Measurements from ENCODE around the gene GLUL. TPM values are rescaled to one million over a fixed set of nuclear protein-coding genes. Genes with fewer than 3 reads are reported as not detected.

The GLUL gene
- 15.5 to 23.8 TPM (median 18.7 TPM) in 5 replicates for total RNA-seq (2022; extraction: Qiagen RNA extraction; ENCODE audit: low read depth)

DNA sequence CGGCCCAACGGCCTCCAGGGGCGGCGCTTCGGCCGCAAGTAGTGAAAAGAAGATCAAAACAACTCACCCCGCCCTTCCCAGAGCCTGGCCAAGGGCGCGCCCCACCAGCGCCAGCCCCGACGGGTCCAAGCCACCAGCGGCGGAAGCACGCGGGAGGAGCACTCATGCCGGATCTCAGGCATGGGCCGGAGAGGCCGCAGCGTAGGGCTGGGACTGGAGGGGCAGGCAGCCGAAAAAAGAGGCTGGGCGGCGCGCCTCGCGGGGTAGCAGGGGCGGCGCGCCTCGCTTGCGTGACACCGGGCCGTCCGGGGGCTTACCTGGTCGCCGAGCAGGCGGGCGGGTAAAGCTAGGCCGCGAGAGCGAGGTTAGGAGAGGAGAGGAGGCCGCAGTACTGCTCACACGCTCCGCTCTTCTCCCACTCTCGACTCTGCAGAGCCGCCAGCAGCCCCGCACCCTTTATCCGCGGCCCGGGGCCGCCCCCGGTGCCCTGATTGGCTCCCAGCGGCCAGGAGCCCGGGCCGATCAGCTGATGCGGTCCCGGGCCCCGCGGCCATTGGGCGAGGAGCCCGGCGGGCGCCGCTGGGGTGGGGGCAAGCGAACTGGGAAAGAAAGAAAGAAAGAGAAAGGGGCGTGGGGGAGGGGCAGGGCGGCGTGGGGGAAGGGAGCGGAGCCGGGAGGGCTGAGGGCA is at the start of gene GLUL:
TSS of gene GLUL (minus strand) at position 429 of the 688 bp plus-strand sequence. CDS start 3,053 bp downstream, outside the sequence.

DNA sequence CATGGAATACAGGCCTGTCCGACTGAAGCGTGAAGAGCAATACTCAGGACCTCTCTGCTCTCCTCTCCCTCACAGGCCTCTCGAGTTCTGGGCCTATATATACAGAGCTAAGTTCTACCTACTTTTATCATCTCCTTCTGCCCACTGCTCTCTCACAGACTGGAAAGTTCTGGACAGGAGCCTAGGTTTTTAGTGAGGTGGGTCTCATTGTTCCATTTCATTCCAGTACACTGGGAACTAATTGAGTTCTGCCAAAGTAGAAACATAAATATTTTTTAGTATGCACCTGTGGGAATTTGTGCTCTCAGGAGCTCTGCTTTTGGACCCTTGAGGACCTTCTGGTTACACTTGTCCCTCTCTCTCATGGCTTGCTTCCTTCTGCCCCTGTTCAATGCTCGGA is 9.0 kb upstream of the GLUL start, which contains the start of gene TEDDM1:
TSS of gene TEDDM1 (minus strand) at position 101 of the 400 bp plus-strand sequence. CDS start 182 bp downstream, outside the sequence.

Other genes starting within 250 kb of the GLUL start
- gene TEDDM1, start 8.9 kb upstream of the GLUL start, total RNA-seq (2022; extraction: Qiagen RNA extraction; ENCODE audit: low read depth), result not detected in 5 replicates
- gene RGSL1, start 58.4 kb upstream of the GLUL start, total RNA-seq (2022; extraction: Qiagen RNA extraction; ENCODE audit: low read depth), result not detected in 5 replicates
- gene RNASEL, start 197.5 kb upstream of the GLUL start, total RNA-seq (2022; extraction: Qiagen RNA extraction; ENCODE audit: low read depth), result 1.3 to 2.4 TPM (median 2.2 TPM) in 5 replicates
- gene RGS16, start 212.6 kb upstream of the GLUL start, total RNA-seq (2022; extraction: Qiagen RNA extraction; ENCODE audit: low read depth), result 0.14 to 0.33 TPM (median 0.24 TPM) in 5 replicates